Subcutaneous abdominal adipose tissue (tissue), 5 donors: ENCODE measurements around the gene ADAMTS17.

ENCODE experiments used
- H3K27ac ChIP-seq: one replicate; pipeline ENCODE4 v1.7.0; 2013; ENCODE audit warnings: low read depth, mild to moderate bottlenecking, inconsistent platforms, low read length, moderate library complexity
- H3K27me3 ChIP-seq, 5 donors: one replicate each; pipeline ENCODE4 v1.7.0; 2013; ENCODE audit warnings: low read length in 5 of 5, inconsistent platforms in 1 of 5; ENCODE audit not compliant: control insufficient read depth in 5 of 5, insufficient read depth in 4 of 5
- H3K36me3 ChIP-seq, 5 donors: one replicate each; pipeline ENCODE4 v1.7.0; 2013; ENCODE audit warnings: low read length in 5 of 5; ENCODE audit not compliant: control insufficient read depth in 5 of 5, insufficient read depth in 5 of 5
- H3K4me1 ChIP-seq, 5 donors: one replicate each; pipeline ENCODE4 v1.7.0; 2013; ENCODE audit warnings: low read length in 5 of 5, mild to moderate bottlenecking in 3 of 5, moderate library complexity in 1 of 5; ENCODE audit not compliant: control insufficient read depth in 5 of 5, insufficient read depth in 5 of 5
- H3K4me3 ChIP-seq, 5 donors: one replicate each; pipeline ENCODE4 v1.7.0; 2013; ENCODE audit warnings: low read length in 5 of 5, low read depth in 1 of 5
- H3K9ac ChIP-seq, 5 donors: one replicate each; pipeline ENCODE4 v1.7.0; 2013; ENCODE audit warnings: low read length in 5 of 5, mild to moderate bottlenecking in 4 of 5, moderate library complexity in 3 of 5
- H3K9me3 ChIP-seq, 5 donors: one replicate each; pipeline ENCODE4 v1.7.0; 2013; ENCODE audit warnings: low read length in 5 of 5; ENCODE audit not compliant: control insufficient read depth in 5 of 5
- donor health status: healthy.
- donor health status: healthy.
- donor health status: healthy.
- donor health status: healthy.
- donor health status: healthy.

ADAMTS17 gene

DNA sequence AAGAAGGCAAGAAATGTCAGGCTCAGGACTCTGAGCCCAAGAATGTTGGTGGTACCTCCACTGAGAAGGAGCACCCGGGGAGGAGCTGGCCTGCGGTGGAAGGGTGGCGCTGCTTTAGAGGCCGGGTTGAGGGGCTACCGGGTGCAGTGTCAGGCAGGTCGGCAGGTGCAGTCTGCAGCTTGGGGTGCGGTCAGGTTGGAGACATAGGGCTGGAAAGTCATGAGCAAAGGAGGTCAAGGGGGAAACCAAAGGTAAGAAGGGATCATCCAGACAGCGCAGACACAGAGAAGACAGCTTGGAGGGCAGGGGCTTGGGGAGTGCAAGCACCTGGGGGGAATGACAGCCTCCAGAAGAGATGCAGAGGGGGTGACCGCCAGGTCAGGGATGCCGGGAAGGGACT, 334.2 kb downstream of the ADAMTS17 start:
- no peaks in the 10 kb centered on the region for H3K4me1 ChIP-seq
- H3K27me3 ChIP-seq, result no peaks in the 10 kb centered on the region
- no peaks in the 10 kb centered on the region for H3K36me3 ChIP-seq
- no peak overlapping the region for H3K4me3 ChIP-seq
- peaks cover 0 to 7% (median 6%) of the 10 kb centered on the region in 5 donors for H3K9me3 ChIP-seq
- no peak overlapping the region for H3K27ac ChIP-seq
- H3K9ac ChIP-seq, result no peak overlapping the region

GRCh38 chr15:100005715-100006114, 336.1 kb downstream of the ADAMTS17 start:
- no peak overlapping the region for H3K9ac ChIP-seq
- H3K27ac ChIP-seq, result no peak overlapping the region
- no peaks in the 10 kb centered on the region for H3K9me3 ChIP-seq
- no peaks in the 10 kb centered on the region for H3K4me1 ChIP-seq
- no peaks in the 10 kb centered on the region for H3K36me3 ChIP-seq
- no peaks in the 10 kb centered on the region for H3K27me3 ChIP-seq
- H3K4me3 ChIP-seq, result no peak overlapping the region

DNA sequence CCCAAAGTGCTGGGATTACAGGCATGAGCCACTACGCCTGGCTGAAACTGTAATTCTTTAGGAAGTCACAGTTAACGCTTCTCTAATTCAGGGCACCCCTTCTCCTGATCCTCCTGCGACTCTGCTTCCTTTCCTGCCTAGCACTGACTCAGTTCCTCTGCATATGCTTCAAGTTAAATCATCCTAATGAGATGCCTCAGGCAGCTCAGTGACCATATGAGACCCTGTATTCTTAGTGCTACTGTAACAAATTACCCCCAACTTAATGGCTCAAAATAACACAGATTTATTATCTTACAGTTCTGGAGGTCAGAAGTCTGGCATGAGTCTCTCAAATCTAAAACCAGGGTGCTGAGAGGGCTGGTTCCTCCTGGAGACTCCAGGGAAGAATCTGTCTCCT, 336.8 kb downstream of the ADAMTS17 start:
- no peak overlapping the region for H3K4me3 ChIP-seq
- no peak overlapping the region for H3K9ac ChIP-seq

GRCh38 chr15:100002787-100003536, 338.8 kb downstream of the ADAMTS17 start:
- Histone ChIP-seq H3K9me3 (no peaks in the 10 kb centered on the region), H3K9ac (no peak overlapping the region), H3K4me1 (peaks cover 0 to 3% (median 0%) of the 10 kb centered on the region in 5 donors), H3K27ac (no peak overlapping the region), H3K27me3 (no peaks in the 10 kb centered on the region), H3K36me3 (no peaks in the 10 kb centered on the region), H3K4me3 (no peak overlapping the region)

More for the DNA sequence above, 336.8 kb downstream of the ADAMTS17 start:
- Histone ChIP-seq H3K27ac (no peak overlapping the region), H3K27me3 (no peaks in the 10 kb centered on the region), H3K36me3 (no peaks in the 10 kb centered on the region), H3K9me3 (no peaks in the 10 kb centered on the region), H3K4me1 (no peaks in the 10 kb centered on the region)

GRCh38 chr15:100002086-100002620, 339.6 kb downstream of the ADAMTS17 start:
- H3K27ac ChIP-seq, result no peak overlapping the region

DNA sequence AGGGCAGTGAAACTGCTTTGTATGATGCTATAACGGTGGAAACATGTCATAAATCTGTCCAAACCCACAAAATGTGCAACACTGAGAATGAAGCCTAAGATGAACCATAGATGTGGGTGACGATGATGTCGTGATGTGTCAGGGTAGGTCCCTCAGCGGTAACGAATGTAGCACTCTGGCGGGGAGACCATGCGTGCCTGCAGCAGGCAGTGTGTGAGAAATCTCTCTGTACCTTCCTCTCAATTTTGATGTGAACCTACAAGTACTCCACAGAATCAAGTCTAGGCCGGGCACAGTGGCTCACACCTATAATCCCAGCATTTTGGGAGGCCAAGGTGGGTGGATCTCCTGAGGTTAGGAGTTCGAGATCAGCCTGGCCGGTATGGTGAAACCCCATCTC, 340.4 kb downstream of the ADAMTS17 start:
- H3K36me3 ChIP-seq, result no peaks in the 10 kb centered on the region

More at GRCh38 chr15:100002086-100002620, 339.6 kb downstream of the ADAMTS17 start:
- Histone ChIP-seq H3K4me1 (peaks cover 0 to 3% (median 0%) of the 10 kb centered on the region in 5 donors), H3K9me3 (no peaks in the 10 kb centered on the region), H3K27me3 (no peaks in the 10 kb centered on the region), H3K36me3 (no peaks in the 10 kb centered on the region), H3K4me3 (no peak overlapping the region), H3K9ac (no peak overlapping the region)

GRCh38 chr15:99999282-100000070, 342.3 kb downstream of the ADAMTS17 start:
- no peaks in the 10 kb centered on the region for H3K27me3 ChIP-seq
- no peaks in the 10 kb centered on the region for H3K9me3 ChIP-seq
- H3K9ac ChIP-seq, result no peak overlapping the region
- peaks cover 0 to 14% (median 3%) of the 10 kb centered on the region in 5 donors for H3K4me1 ChIP-seq
- H3K27ac ChIP-seq, result no peak overlapping the region
- H3K36me3 ChIP-seq, result no peaks in the 10 kb centered on the region
- H3K4me3 ChIP-seq, result no peak overlapping the region

More for the DNA sequence above, 340.4 kb downstream of the ADAMTS17 start:
- Histone ChIP-seq H3K9me3 (no peaks in the 10 kb centered on the region), H3K4me1 (peaks cover 0 to 3% (median 0%) of the 10 kb centered on the region in 5 donors), H3K27me3 (no peaks in the 10 kb centered on the region), H3K27ac (no peak overlapping the region), H3K4me3 (no peak overlapping the region), H3K9ac (no peak overlapping the region)

- Histone ChIP-seq H3K4me3 (no peak overlapping the region), H3K4me1 (peaks cover 0 to 14% (median 3%) of the 10 kb centered on the region in 5 donors), H3K27ac (no peak overlapping the region), H3K9ac (no peak overlapping the region), H3K9me3 (no peaks in the 10 kb centered on the region), H3K36me3 (no peaks in the 10 kb centered on the region), H3K27me3 (no peaks in the 10 kb centered on the region)
Measured at GRCh38 chr15:99998661-99999101, 343.1 kb downstream of the ADAMTS17 start.

- Histone ChIP-seq H3K4me1 (peaks cover 0 to 14% (median 3%) of the 10 kb centered on the region in 5 donors), H3K9me3 (no peaks in the 10 kb centered on the region), H3K36me3 (no peaks in the 10 kb centered on the region), H3K9ac (no peak overlapping the region), H3K4me3 (no peak overlapping the region), H3K27ac (no peak overlapping the region), H3K27me3 (no peaks in the 10 kb centered on the region)
Measured at GRCh38 chr15:99997112-99997651, 344.6 kb downstream of the ADAMTS17 start.
